GM19099 (cell line): Measurements from ENCODE around the gene MDN1.

Experiments
- POLR2A ChIP-seq: IDR thresholded peaks from 3 replicates; pipeline ENCODE4 v1.6.1; 2011; ENCODE audit warnings: low read depth; ENCODE audit not compliant: insufficient read length; ENCODE audit errors: extremely low read depth

The MDN1 gene

GRCh38 chr6:89729818-89730217 is 89.8 kb downstream of the MDN1 start:
- no peak for TF ChIP-seq POLR2A

DNA sequence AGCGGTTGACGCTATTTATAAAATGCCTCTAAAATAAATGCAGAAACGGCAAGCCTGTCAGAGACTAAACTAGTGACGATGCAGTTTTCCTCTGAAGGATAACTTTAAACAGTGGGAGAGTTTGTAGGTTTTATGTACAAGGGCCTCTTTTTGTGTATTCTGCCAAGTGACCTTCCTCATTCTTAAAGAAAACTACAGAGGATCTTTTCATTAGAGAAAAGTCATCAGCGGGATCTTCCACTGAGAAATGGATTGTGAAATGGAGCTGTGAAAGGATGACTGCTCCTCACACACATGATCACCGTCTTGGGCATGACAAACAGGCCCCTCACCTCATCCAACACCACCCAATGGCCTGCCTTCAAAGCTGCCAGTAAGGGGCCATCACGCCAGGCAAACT is 92.1 kb downstream of the MDN1 start:
- no peak for TF ChIP-seq POLR2A

- TF ChIP-seq POLR2A = no peak
Measured at GRCh38 chr6:89724981-89725380, 94.6 kb downstream of the MDN1 start.

DNA sequence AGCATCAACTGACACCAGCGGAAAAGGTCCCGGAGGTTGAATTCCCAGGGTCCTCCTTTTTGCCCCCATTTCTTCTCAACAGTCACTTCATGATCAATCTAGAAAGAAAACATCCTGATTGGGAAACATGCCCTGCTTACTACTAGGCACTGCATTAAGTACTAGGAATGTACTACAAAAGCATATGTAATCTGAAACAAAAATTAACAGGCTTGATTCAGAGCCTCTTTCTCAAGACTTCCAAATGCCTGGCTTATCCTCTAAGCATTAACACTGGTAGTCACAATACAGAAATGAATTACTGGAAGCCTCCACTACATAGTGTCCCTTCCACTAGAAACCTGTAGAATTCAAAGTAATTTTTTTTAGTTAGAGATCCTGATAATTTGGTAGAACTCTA is 96.5 kb downstream of the MDN1 start:
- no peak for TF ChIP-seq POLR2A

- TF ChIP-seq POLR2A = no peak
Measured at GRCh38 chr6:89716532-89716931, 103.1 kb downstream of the MDN1 start.

GRCh38 chr6:89711801-89712200 is 107.8 kb downstream of the MDN1 start:
- TF ChIP-seq POLR2A = no peak

DNA sequence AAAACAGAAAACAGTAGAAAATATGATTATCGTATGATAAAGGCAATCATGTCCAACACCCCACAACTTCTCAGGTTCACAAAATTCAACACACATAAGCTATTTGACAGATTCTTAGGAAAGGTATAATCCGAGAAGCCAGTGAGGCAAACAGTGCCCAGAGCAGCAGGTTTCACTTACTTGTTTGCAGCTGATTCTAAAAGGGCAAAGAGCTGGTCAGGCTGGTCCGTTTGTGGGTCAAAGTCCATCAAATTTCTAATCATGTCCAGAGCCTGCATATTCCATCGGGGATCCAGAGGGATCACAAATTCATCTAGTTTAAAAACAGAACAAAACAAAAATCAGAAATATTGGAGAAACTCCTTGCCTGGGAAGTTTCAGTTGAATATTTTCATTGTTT is 111.3 kb downstream of the MDN1 start:
- TF ChIP-seq POLR2A = no peak

- TF ChIP-seq POLR2A = no peak
Measured at GRCh38 chr6:89707766-89708165, 111.8 kb downstream of the MDN1 start.

DNA sequence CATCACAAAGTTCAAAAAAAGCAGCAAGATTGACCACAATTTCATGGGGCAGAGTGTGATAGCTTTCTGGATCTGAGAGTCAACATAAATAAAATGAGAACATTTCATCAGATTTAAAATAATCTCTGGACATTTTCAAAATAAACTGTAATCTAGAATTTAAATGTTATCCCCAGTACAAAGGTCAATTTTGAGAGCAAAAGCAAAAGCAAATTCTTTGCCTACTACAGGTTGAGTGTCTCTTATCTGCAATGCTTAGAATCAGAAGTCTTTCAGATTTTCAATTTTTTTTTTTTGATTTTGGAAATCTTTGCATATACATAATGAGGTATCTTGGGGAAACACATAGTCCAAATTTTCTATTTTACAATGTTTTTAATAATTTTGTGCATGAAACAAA is 113.5 kb downstream of the MDN1 start:
- no peak for TF ChIP-seq POLR2A

GRCh38 chr6:89703292-89703691 is 116.3 kb downstream of the MDN1 start:
- TF ChIP-seq POLR2A = no peak

GRCh38 chr6:89702349-89702748 is 117.2 kb downstream of the MDN1 start:
- no peak for TF ChIP-seq POLR2A

- TF ChIP-seq POLR2A = no peak
Measured at GRCh38 chr6:89695667-89696066, 123.9 kb downstream of the MDN1 start.

DNA sequence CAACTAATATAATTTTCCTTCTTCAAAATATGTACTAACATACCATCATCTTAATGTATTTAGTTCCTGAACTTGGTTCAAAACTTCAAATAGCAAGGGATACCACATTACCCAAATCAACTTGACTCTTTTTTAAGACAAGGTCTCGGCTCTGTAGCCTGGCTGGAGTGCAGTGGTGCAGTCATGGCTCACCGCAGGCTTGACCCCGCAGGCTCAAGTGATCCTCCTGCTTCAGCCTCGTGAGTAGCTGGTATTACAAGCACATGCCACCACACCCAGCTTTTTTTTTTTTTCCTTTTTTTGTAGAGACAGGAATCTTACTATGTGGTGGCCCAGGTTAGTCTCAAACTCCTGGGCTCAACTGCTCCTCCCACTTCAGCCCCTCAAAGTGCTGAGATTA is 125.2 kb downstream of the MDN1 start:
- TF ChIP-seq POLR2A = no peak

- no peak for TF ChIP-seq POLR2A
Measured at GRCh38 chr6:89693207-89693606, 126.4 kb downstream of the MDN1 start.

GRCh38 chr6:89692256-89692655 is 127.3 kb downstream of the MDN1 start:
- TF ChIP-seq POLR2A = no peak

DNA sequence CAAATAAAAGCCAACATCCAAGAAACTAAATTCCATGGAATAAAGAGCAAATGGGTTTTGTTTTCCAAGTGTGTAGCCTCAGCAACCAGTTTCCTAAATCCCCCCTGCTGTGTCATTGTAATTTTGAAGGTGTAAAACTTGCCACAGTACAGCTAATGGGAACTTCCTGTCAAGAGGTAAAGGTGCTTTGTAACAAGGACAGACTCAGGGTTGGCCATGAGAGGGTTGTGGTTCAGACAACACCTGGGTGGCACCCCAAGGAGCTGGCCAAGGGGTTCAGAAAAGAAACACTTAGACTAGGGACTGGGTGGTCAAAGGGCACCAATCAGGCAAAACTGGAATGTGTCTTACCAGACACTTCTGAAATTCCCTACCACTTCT is 128.7 kb downstream of the MDN1 start:
- no peak for TF ChIP-seq POLR2A

DNA sequence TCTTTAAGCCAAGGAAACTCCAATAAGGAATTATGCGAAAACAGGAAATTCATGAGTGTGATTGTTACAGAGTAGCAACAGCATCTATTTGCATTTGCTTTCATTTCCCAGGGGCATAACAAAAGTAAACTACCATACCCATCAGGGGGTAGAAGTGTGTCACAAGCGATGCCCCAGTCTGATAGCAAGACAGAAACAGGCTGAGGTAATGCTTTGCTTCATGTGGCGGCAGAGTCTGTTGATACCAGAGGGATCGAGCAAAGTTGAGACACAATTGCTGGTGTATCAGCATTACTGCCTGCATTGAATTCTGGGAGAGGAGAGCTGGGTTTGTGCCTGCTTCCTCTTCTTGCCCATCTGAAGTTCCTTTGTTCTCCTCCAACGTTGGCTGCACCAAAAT is 129.9 kb downstream of the MDN1 start:
- TF ChIP-seq POLR2A = no peak

DNA sequence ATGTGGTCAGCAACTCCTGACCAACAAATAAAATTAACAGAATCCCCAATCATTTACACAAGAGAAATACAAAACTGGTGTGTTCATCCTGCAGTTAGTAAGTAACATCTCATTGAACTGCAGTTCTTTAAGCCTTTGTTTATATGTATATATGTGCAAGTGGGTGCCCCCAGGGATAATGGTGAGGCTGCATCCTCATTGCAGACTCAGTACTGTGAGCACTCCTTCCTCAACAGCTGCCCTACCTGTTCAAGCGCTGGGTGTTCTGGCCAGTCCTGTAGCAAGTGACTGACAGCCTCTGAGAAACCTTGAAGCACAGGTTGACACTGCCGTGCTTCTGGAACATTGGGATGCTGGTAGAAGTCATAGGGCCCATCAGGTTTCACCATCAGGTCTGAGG is 131.3 kb downstream of the MDN1 start:
- TF ChIP-seq POLR2A = no peak
